ENCODE data around the gene XIST.

XIST gene

DNA sequence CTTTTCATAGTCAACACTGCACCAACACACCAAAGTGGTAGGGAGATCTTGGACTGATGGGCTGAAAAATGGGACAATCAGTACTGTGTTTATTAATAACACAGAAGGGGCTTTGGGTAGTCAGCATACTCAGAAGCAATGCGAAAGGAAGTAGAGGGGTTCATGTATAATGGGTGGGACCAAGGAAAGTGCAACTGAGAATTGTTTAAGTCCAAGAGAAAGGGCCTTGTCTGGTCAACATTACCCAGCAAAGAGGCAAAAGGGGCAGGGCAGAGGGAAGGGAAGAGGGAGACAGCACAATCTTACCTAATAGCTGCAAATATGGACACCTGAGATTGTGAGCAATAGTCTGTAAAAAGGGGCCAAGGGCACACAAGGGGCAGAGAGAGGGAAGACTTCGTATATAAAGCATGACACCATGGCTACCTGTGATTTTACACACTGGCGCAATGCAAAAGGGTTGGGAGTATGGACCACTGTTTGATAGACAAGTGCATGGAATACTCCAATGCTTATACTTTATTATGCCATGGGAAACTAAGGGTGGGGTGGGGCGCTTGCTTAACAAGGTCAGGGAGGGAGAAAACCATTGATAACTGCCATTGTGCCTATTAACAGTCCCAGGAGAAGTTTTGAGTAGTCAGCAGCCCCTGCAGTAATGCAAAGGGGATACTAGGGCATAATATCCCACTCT lies 9.8 kb downstream of the XIST start:
- Histone ChIP-seq H3K27ac (no peak overlapping the region), H3K9me3 (ENCODE audit: severe bottlenecking) (no peaks in the 10 kb centered on the region), H3K36me3 (no peaks in the 10 kb centered on the region), H3K27me3 (ENCODE audit: insufficient read depth, low read depth, severe bottlenecking) (peaks cover 43% of the 10 kb centered on the region), H3K4me3 (ENCODE audit: low read depth, low read length) (no peak overlapping the region)
- no peak for DNase-seq
- no peak for TF ChIP-seq CTCF (IDR thresholded peaks at IDR 0.05; ENCODE audit: low read depth, low read length)

GRCh38 chrX:73841337-73841736 lies 11.2 kb downstream of the XIST start:
- no peak for DNase-seq
- TF ChIP-seq CTCF (IDR thresholded peaks at IDR 0.05; ENCODE audit: low read depth, low read length) = no peak
- no peaks in the 10 kb centered on the region for H3K9me3 ChIP-seq (ENCODE audit: severe bottlenecking)
- H3K27me3 ChIP-seq (ENCODE audit: insufficient read depth, low read depth, severe bottlenecking) = peaks cover 42% of the 10 kb centered on the region
- H3K27ac ChIP-seq = no peak overlapping the region
- H3K4me3 ChIP-seq (ENCODE audit: low read depth, low read length) = no peak overlapping the region
- no peaks in the 10 kb centered on the region for H3K36me3 ChIP-seq

- Histone ChIP-seq H3K9me3 (ENCODE audit: severe bottlenecking) (no peaks in the 10 kb centered on the region), H3K27me3 (ENCODE audit: insufficient read depth, low read depth, severe bottlenecking) (peaks cover 43% of the 10 kb centered on the region), H3K27ac (no peak overlapping the region), H3K36me3 (no peaks in the 10 kb centered on the region), H3K4me3 (ENCODE audit: low read depth, low read length) (no peak overlapping the region)
- no peak for TF ChIP-seq CTCF (IDR thresholded peaks at IDR 0.05; ENCODE audit: low read depth, low read length)
- no peak for DNase-seq
Measured at GRCh38 chrX:73840120-73840924, 12.2 kb downstream of the XIST start.

DNA sequence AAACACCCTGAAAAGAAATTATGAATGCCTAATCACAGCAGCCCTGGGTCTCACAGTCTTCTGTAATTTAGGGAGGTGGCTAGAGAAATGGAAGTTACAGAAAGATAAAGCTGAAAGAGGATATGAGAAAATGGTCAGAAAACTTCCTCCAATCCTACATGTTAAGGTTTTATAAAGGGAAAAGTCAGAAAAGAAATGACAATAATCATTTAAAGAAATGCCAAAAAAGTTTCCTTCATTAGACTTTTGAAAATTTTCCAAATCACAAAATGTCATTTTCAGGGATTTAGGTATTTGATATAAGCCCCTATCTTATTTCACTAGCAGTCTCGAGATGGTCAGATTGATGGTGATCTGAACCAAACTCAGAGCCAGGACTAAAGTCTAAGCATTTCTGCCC lies 13.4 kb downstream of the XIST start:
- no peak overlapping the region for H3K27ac ChIP-seq
- no peaks in the 10 kb centered on the region for H3K36me3 ChIP-seq
- no peak overlapping the region for H3K4me3 ChIP-seq (ENCODE audit: low read depth, low read length)
- no peak for DNase-seq
- TF ChIP-seq CTCF (IDR thresholded peaks at IDR 0.05; ENCODE audit: low read depth, low read length) = no peak
- H3K27me3 ChIP-seq (ENCODE audit: insufficient read depth, low read depth, severe bottlenecking) = peaks cover 46% of the 10 kb centered on the region
- H3K9me3 ChIP-seq (ENCODE audit: severe bottlenecking) = no peaks in the 10 kb centered on the region

DNA sequence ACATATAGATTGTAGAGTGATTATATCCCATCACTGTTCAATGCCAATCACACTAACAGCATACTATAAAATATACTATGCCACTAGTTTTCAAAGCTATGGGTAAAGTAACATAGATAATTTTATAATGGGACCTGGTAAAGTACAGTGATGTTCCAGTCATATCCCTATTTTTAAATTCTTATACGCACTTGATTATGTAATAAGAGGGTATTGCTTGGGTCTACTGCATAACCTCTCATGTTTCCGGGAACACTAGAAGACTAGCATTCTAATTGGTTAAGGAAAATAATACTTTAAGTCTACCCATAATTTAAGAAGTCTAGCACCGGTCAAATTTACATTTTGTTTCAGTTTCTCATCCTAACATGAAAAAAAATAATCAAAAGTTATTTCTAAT lies 14.4 kb downstream of the XIST start:
- no peaks in the 10 kb centered on the region for H3K9me3 ChIP-seq (ENCODE audit: severe bottlenecking)
- no peak overlapping the region for H3K4me3 ChIP-seq (ENCODE audit: low read depth, low read length)
- TF ChIP-seq CTCF (IDR thresholded peaks at IDR 0.05; ENCODE audit: low read depth, low read length) = no peak
- no peak for DNase-seq
- no peaks in the 10 kb centered on the region for H3K36me3 ChIP-seq
- peaks cover 52% of the 10 kb centered on the region for H3K27me3 ChIP-seq (ENCODE audit: insufficient read depth, low read depth, severe bottlenecking)
- no peak overlapping the region for H3K27ac ChIP-seq

Measured in WERI-Rb-1 (cell line).